Measurements from ENCODE around the gene KLHL18.
"Not testable (repeated sequence)": the region's sequence is repeated elsewhere in the genome, so short reads cannot be mapped to it uniquely, and the experiment has no call there.

The KLHL18 gene

DNA sequence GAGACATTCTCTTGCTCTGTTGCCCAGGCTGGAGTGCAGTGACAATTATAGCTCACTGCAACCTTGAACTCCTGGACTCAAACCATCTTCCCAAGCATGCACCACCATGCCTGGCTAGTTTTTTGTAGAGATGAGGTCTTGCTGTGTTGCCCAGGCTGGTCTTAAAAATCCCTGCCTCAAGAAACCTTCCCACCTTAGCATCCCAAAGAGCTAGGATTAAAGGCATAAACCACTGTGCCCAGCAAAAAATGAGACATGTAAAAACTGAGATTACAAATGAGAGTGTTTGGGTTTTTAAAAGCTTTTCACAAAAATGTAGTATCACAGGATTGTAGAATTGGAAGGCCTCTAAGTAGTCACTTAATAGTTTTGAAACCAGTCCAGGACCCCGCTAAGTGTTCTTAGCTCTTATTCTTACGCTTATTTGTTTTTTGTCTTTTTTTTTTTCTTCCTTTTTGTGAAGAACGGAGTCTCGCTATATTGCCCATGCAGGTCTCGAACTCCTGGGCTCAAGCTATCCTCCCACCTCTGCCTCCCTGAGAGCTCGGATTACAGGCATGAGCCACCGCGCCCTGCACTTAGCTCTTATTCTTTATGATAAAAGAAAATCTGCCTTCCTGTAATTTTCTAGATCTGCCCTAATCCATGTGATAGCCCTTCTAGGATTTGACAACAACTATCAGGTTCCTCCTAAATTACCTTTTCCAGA is 31.5 kb downstream of the KLHL18 start:
- DNase-seq (ENCODE audit: low read depth) = no peak

DNA sequence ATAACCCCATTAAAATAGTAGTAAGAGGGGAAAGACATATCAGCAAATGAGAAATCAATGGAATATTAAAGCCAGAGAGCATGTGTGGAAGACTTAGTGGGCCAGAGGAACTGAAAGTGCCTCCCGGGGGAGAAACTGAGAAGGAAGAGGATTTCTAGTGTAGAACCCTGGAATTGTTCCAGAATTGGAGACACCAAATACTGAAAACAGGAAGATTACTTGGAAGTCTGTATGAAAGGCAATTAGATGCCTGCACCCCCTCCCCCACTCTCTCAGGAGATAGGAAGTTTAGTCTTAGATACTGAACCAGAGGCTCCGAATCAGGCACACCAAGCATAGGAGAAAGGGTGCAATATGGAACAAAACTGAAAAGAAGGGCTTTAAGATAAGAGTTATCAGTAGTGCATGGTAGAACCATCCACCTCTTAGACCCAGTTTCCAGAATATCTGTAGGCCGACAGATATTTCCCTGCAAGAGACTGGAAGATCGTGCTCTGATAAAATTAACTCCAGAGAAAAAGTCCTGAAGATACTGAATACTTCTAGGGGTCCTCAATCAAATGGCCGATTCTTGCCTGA is 32.4 kb downstream of the KLHL18 start:
- peak; percentile 21 for DNase-seq (ENCODE audit: low read depth)

- DNase-seq (ENCODE audit: low read depth) = peak; percentile 61
Measured at GRCh38 chr3:47316151-47316550, 33.4 kb downstream of the KLHL18 start.

DNA sequence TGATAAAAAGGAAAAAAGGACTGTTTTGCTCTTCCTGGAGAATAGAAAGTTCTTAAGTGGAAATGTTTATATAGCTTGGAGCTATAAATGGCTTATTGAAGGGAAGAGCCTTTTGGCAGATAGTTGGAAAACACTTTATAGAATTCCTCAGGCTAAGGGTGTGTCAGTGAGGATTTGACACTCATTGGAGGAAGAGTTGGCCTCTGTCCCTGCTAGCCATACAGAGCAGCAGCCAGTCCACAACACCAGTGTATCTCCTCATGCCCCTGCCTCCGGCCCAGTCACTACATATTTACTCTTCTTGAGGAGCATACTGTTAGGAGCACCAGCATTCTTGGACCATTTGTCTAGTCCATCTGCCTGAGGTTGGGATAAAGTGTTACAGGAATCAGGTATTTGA is 36.2 kb downstream of the KLHL18 start:
- DNase-seq (ENCODE audit: low read depth) = no peak

- no peak for DNase-seq (ENCODE audit: low read depth)
Measured at GRCh38 chr3:47319956-47320355, 37.2 kb downstream of the KLHL18 start.

- peak; percentile 67 for DNase-seq (ENCODE audit: low read depth)
Measured at GRCh38 chr3:47323431-47324277, 40.9 kb downstream of the KLHL18 start.

GRCh38 chr3:47324278-47324865 is 41.6 kb downstream of the KLHL18 start:
- DNase-seq (ENCODE audit: low read depth) = peak; percentile 85

- DNase-seq (ENCODE audit: low read depth) = no peak
Measured at GRCh38 chr3:47333907-47334306, 51.2 kb downstream of the KLHL18 start.

DNA sequence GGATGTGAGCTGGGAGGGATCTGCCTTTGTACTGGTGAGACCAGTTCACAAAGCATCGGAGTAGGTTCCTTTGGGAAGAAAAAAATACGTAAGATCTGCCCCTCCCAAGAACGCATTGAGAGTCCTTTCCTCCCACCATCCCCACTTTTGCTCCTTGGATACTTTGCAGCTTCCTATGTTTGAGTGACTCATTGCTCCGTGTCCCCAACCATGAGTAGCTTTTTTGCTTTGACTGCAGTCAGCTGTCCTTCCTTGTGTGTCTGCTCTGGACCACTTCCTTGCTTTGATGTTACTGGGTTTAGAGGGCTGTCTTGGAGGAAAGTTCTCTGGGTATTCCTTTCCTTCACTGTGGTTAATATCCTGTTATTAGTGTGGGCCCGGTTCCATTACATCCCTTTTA is 54.9 kb downstream of the KLHL18 start:
- DNase-seq (ENCODE audit: low read depth) = no peak

- no peak for DNase-seq (ENCODE audit: low read depth)
Measured at GRCh38 chr3:47339951-47340350, 57.2 kb downstream of the KLHL18 start.

- DNase-seq (ENCODE audit: low read depth) = no peak
Measured at GRCh38 chr3:47340866-47341265, 58.1 kb downstream of the KLHL18 start.

- peak; percentile 26 for DNase-seq (ENCODE audit: low read depth)
Measured at GRCh38 chr3:47342151-47342550, 59.4 kb downstream of the KLHL18 start.

DNA sequence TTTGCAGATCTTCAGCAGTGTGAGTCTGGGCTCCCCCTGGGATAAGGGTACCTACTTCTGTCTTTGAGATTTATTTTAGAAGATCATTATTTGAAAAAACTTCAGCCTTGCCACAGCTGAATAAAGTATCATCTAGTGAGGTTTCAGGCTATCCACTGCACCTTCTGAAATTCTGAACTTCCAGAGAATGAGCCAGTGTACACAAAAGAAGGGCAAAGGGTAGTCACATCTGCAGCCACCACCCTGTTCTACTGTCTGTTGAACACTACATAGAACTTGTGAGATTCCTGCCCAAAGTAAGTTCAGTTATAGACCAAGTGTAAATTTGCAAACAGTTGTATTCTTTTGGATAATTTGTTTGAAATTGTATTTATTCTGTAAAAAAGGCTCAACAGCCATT is 60.1 kb downstream of the KLHL18 start:
- DNase-seq (ENCODE audit: low read depth) = no peak

DNA sequence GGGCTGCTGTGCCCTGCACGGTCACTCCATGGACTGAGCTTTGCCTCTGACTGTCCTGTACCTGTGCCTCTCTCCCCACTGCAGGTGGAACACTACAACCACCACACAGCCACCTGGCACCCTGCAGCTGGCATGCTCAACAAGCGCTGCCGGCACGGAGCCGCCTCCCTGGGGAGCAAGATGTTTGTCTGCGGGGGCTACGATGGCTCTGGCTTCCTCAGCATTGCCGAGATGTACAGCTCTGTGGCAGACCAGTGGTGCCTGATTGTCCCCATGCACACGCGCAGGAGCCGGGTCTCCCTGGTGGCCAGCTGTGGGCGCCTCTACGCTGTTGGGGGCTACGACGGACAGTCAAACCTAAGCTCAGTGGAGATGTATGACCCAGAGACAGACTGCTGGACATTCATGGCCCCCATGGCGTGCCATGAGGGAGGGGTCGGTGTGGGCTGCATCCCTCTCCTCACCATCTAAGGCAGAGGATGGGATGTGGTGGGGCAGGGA is 60.8 kb downstream of the KLHL18 start:
- no peak for DNase-seq (ENCODE audit: low read depth)

DNA sequence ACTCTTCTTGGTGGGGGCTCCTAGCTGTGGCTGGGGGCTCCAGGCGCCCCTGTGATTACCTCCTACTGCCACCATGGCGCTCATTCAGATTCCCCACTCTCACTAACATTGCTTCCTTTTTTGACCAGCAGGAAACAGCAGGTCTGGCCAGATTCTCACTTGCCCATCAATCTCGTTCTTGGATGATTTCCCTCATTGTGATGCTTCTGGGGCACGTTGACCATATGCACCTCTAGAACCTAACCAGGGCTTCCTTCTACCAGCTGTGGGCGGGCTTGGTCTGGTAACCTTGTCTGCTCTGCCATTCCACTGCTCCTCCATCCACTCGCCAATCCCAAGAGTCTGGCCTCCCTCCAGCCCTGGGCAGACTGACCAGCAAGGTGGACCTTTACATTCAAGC is 62.2 kb downstream of the KLHL18 start:
- no peak for DNase-seq (ENCODE audit: low read depth)

GRCh38 chr3:47347217-47347801 is 64.6 kb downstream of the KLHL18 start:
- peak; percentile 54 for DNase-seq (ENCODE audit: low read depth)

DNA sequence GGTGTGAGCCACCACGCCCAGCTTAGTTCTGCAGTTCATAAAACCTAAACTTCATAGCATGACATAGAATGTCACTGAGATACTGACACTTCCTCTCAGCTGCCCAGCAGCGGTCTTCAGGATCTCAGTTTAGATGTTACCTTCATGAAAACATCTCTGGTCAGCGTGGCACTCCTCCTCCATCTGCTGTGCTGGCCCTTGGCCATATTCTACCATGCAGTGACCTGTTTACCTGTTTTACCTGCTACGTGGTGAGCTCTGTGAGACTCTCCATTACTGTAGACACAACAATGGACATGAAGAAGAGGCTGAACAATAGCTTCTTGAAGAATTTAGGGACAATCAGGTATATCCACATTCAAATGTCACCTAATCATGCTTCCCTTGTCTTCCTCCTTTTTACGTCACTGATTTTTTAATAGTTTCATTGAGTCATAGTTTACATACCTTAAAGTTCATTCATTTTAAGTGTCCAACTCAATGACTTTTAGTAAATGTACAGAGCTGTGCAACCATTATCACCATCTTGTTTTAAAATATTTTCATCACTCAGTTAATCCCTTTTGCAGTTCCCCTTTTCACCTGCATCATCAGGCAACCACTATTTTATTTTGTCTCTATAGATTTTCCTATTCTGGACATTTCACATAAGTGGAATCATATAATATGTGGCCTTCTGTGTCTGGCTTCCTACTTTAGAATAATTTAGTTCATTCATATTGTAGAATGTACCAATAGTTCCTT is 65.8 kb downstream of the KLHL18 start:
- no peak for DNase-seq (ENCODE audit: low read depth)

DNA sequence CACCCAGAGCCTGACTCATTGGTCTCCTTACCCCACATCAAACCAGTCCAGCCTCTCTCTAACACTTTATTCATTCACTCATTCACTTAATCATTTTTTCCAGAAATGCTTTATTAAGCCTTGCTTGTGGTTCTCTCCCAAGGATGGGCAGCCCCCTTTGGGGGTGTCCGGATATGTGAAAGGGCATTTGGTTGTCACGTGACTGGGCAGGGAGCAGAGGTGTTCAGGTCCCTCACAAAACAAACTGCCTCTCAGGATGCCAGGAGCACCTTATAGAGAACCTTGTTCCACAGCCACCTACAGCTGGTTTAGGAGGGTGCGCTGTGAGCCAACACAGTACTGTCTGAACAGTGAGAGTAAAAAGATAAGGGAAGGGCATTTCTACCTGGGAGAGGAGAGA is 72.3 kb downstream of the KLHL18 start:
- no peak for DNase-seq (ENCODE audit: low read depth)

GRCh38 chr3:47356201-47356600 is 73.5 kb downstream of the KLHL18 start:
- DNase-seq (ENCODE audit: low read depth) = no peak

- DNase-seq (ENCODE audit: low read depth) = no peak
Measured at GRCh38 chr3:47359323-47359722, 76.6 kb downstream of the KLHL18 start.

DNA sequence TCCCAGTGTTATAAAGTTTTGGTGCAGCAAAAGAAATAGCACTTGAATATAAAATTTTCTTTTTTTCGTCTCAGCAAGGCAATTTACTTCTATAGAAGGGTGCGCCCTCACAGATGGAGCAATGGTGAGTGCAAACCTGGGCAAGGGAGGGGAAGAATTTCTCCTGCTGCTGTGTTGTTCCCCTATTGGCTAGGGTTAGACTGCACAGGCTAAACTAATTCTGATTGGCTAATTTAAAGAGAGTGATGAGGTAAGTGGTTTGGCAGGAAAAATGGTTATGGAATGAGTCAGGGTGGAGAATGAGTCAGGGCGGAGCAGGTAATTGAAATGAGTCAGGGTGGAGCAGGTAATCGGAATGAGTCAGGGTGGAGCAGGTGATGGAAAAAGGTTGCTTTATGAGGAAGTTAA is 77.4 kb downstream of the KLHL18 start:
- DNase-seq (ENCODE audit: low read depth) = not testable (repeated sequence)
